Endothelial cell of umbilical vein (primary cell): Measurements from ENCODE around the gene TTLL13. TPM values are rescaled to one million over a fixed set of nuclear protein-coding genes. Genes with fewer than 3 reads are reported as not detected.

Experiments used
- BruUV-seq: library from RNA; stranded (reverse); fragments of 400-500 nt; replicated peaks from 2 replicates; lab custom pipeline; 2021; lab: Mats Ljungman, UMichigan
- CTCF ChIA-PET: fragments of 300-600, 350-600 bp; sonication (Branson Sonifier 250); formaldehyde crosslinking; loops from one replicate; lab custom pipeline; 2021; ENCODE audit warnings: antibody characterized with exemption, inconsistent platforms; lab: Charles Lee
- POLR2A ChIA-PET: fragments of 300-600, 350-600 bp; sonication (Branson Sonifier 250); formaldehyde crosslinking; loops from one replicate; lab custom pipeline; 2021; ENCODE audit warnings: antibody characterized with exemption, inconsistent platforms; lab: Charles Lee
- DNase-seq: peaks from one replicate; pipeline ENCODE4 v3.0.0-alpha.2; 2011; ENCODE audit warnings: low read depth, low spot score
- FAIRE-seq: peaks from 2 replicates; lab custom pipeline; 2011; peaks lifted over from hg19 to GRCh38; lab: Jason Lieb, UNC
- H2AFZ ChIP-seq: 2 replicates; pipeline ENCODE4 v1.6.0; 2012; ENCODE audit warnings: low read depth, low read length, control low read depth, inconsistent platforms
- H3K27ac ChIP-seq: 2 replicates; pipeline ENCODE4 v1.5.1; 2011; ENCODE audit warnings: low read depth, mild to moderate bottlenecking, control low read depth, low read length, moderate library complexity; ENCODE audit not compliant: insufficient read depth
- H3K27me3 ChIP-seq, 2 experiments: 2 replicates each; pipeline versions ENCODE4 v1.6.0 to v1.6.1; 2011; ENCODE audit warnings: low read length in 2 of 2, mixed read lengths in 1 of 2; ENCODE audit not compliant: control insufficient read depth in 2 of 2, insufficient read depth in 2 of 2
- H3K36me3 ChIP-seq, 2 experiments: 2 replicates in 1 of 2; 3 replicates in 1 of 2; pipeline ENCODE4 v1.5.1; 2011; ENCODE audit warnings: low read length in 2 of 2, mild to moderate bottlenecking in 1 of 2, moderate library complexity in 1 of 2; ENCODE audit not compliant: control insufficient read depth in 2 of 2, insufficient read depth in 2 of 2; ENCODE audit errors: extremely low read depth in 1 of 2
- H3K4me1 ChIP-seq: 3 replicates; pipeline ENCODE4 v1.5.1; 2011; ENCODE audit warnings: mild to moderate bottlenecking, low read length; ENCODE audit not compliant: control insufficient read depth, insufficient read depth; ENCODE audit errors: extremely low read depth
- H3K4me2 ChIP-seq: 2 replicates; pipeline ENCODE4 v1.6.1; 2011; ENCODE audit warnings: low read length, control low read depth, mixed read lengths; ENCODE audit not compliant: insufficient read depth
- H3K4me3 ChIP-seq, 3 experiments: fragments of 200-600 bp in 1 of 3; sonication (generic), shearing (Covaris generic) in 1 of 3; replicated peaks in 1 of 3; 2 replicates each; pipeline ENCODE4 v1.5.1; 2011 to 2016; ENCODE audit warnings: control low read depth in 3 of 3, low read length in 3 of 3, mild to moderate bottlenecking in 2 of 3, inconsistent platforms in 1 of 3, low read depth in 1 of 3, moderate library complexity in 1 of 3; ENCODE audit not compliant: insufficient read depth in 1 of 3
- H3K79me2 ChIP-seq: 2 replicates; pipeline ENCODE4 v1.6.0; 2012; ENCODE audit warnings: low read length, inconsistent platforms; ENCODE audit not compliant: control insufficient read depth, insufficient read depth
- H3K9ac ChIP-seq: replicated peaks from 2 replicates; pipeline ENCODE3; 2011; ENCODE audit warnings: low read length, control low read depth; ENCODE audit not compliant: insufficient read depth; ENCODE audit errors: extremely low read depth
- H3K9me1 ChIP-seq: replicated peaks from 3 replicates; pipeline ENCODE4 v1.6.0; 2011; ENCODE audit warnings: mild to moderate bottlenecking, low read length; ENCODE audit not compliant: control insufficient read depth, insufficient read depth; ENCODE audit errors: extremely low read depth
- H3K9me3 ChIP-seq: replicated peaks from 2 replicates; pipeline ENCODE4 v1.5.1; 2012; ENCODE audit warnings: low read length, inconsistent platforms; ENCODE audit not compliant: control insufficient read depth, insufficient read depth
- H4K20me1 ChIP-seq: replicated peaks from 2 replicates; pipeline ENCODE3; 2011; ENCODE audit warnings: mild to moderate bottlenecking, low read length; ENCODE audit not compliant: control insufficient read depth, insufficient read depth; ENCODE audit errors: extremely low read depth
- EZH2 ChIP-seq: IDR thresholded peaks from 2 replicates; pipeline ENCODE4 v1.6.1; 2012; ENCODE audit warnings: borderline replicate concordance, low read depth, mild to moderate bottlenecking, moderate library complexity, low read length, inconsistent platforms; ENCODE audit not compliant: severe bottlenecking
- FOS ChIP-seq: IDR thresholded peaks from 2 replicates; pipeline ENCODE4 v1.6.1; 2011; ENCODE audit warnings: mild to moderate bottlenecking, low read length, moderate library complexity, borderline replicate concordance; ENCODE audit not compliant: insufficient read depth
- GATA2 ChIP-seq: IDR thresholded peaks from 2 replicates; pipeline ENCODE4 v1.7.0; 2011; ENCODE audit warnings: low read depth, mild to moderate bottlenecking, moderate library complexity, mixed read lengths, low read length; ENCODE audit not compliant: insufficient read length, insufficient read depth
- JUN ChIP-seq: IDR thresholded peaks from 2 replicates; pipeline ENCODE4 v1.6.1; 2011; ENCODE audit warnings: borderline replicate concordance, low read depth; ENCODE audit not compliant: insufficient read length, insufficient read depth
- MYC ChIP-seq: IDR thresholded peaks from one replicate; pipeline ENCODE4 v1.6.1; 2011; ENCODE audit warnings: mild to moderate bottlenecking, low read depth, low read length
- POLR2A ChIP-seq: IDR thresholded peaks from 2 replicates; pipeline ENCODE4 v1.6.1; 2012; ENCODE audit warnings: low read depth, mild to moderate bottlenecking, control low read depth, low read length
- POLR2AphosphoS5 ChIP-seq: IDR thresholded peaks from 2 replicates; pipeline ENCODE4 v1.6.1; 2012; ENCODE audit warnings: low read depth, mild to moderate bottlenecking, control low read depth, low read length, moderate library complexity; ENCODE audit not compliant: insufficient read depth
- dilution Hi-C: fragments of 300-500 bp; cut with MboI; formaldehyde crosslinking; loops from one replicate; pipeline ENCODE4 v1.15.0; 2019; ENCODE audit warnings: low sequenced_read_pairs; ENCODE audit not compliant: extremely low pct_ligation_motif_present
- intact Hi-C: fragments of 100-400 bp; cut with micrococcal nuclease; formaldehyde crosslinking; loops from one replicate; pipeline ENCODE4 v1.10.0; 2022
- polyA plus RNA-seq, 4 experiments: library from polyadenylated mRNA; depleted of rRNA in 3 of 4; stranded (reverse) in 3 of 4; unstranded in 1 of 4; fragments of >200 nt; gene quantifications; 2 replicates each; pipeline versions ENCODE4 v1.2.1 to v1.2.3, GENCODE V29; 2011 to 2012; ENCODE audit warnings: missing spikeins in 1 of 4
- total RNA-seq: library from RNA; stranded (reverse); gene quantifications from 2 replicates; pipeline ENCODE4 v1.2.3, GENCODE V29; 2021
- TF ChIP-seq, protein P1 (sequence below), 2 donors: IDR thresholded peaks; 1 replicate in 1 of 2; 2 replicates in 1 of 2; pipeline ENCODE4 v1.5.1; 2011; ENCODE audit warnings: low read length in 2 of 2, mild to moderate bottlenecking in 2 of 2, moderate library complexity in 2 of 2, control low read depth in 1 of 2, inconsistent platforms in 1 of 2, low read depth in 1 of 2; ENCODE audit not compliant: insufficient read depth in 1 of 2; ENCODE audit errors: extremely low read depth in 1 of 2
- TF ChIP-seq, protein P2 (sequence below): IDR thresholded peaks from 2 replicates; pipeline ENCODE4 v1.6.1; 2011; ENCODE audit not compliant: insufficient read depth, insufficient read length

TTLL13 gene
- total and polyA plus RNA-seq, 2 donors (not counting 3 experiments of a cell fraction or from before 2014, with no cell fraction given): 0.04 TPM; not detected in 1

- Histone ChIP-seq H3K36me3 (no peaks in the 10 kb centered on the region), H4K20me1 (no peaks in the 10 kb centered on the region), H3K4me2 (no peak overlapping the region), H3K4me1 (peaks cover 6% of the 10 kb centered on the region), H3K79me2 (no peaks in the 10 kb centered on the region), H3K27me3 (no peaks in the 10 kb centered on the region), H2AFZ (no peak overlapping the region), H3K9me3 (no peaks in the 10 kb centered on the region), H3K9ac (no peak overlapping the region), H3K27ac (no peak overlapping the region), H3K4me3 (no peak overlapping the region), H3K9me1 (no peaks in the 10 kb centered on the region)
- FAIRE-seq (no peak), DNase-seq (no peak)
- dilution Hi-C loops: no loop called here
- intact Hi-C loops: no loop called here
- ChIA-PET CTCF (interaction anchor here (0.6 to 7.5 kb wide), 3 partner anchors 11 to 227 kb away, joined by 4 to 34 read pairs (median 6); no protein-coding TSS in a partner anchor), POLR2A (no interaction called here)
- TF ChIP-seq, protein P1, sequence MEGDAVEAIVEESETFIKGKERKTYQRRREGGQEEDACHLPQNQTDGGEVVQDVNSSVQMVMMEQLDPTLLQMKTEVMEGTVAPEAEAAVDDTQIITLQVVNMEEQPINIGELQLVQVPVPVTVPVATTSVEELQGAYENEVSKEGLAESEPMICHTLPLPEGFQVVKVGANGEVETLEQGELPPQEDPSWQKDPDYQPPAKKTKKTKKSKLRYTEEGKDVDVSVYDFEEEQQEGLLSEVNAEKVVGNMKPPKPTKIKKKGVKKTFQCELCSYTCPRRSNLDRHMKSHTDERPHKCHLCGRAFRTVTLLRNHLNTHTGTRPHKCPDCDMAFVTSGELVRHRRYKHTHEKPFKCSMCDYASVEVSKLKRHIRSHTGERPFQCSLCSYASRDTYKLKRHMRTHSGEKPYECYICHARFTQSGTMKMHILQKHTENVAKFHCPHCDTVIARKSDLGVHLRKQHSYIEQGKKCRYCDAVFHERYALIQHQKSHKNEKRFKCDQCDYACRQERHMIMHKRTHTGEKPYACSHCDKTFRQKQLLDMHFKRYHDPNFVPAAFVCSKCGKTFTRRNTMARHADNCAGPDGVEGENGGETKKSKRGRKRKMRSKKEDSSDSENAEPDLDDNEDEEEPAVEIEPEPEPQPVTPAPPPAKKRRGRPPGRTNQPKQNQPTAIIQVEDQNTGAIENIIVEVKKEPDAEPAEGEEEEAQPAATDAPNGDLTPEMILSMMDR (IDR thresholded peaks at IDR 0.05; ENCODE audit: extremely low read depth in 1 of 2, insufficient read depth in 1 of 2, low read depth in 1 of 2, low read length in 2 of 2): no peak
- TF ChIP-seq GATA2 (no peak), JUN (no peak), FOS (no peak), POLR2AphosphoS5 (no peak), POLR2A (no peak), EZH2 (no peak), MYC (no peak)
- TF ChIP-seq, protein P2, sequence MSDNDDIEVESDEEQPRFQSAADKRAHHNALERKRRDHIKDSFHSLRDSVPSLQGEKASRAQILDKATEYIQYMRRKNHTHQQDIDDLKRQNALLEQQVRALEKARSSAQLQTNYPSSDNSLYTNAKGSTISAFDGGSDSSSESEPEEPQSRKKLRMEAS: no peak
- no TSS peak for BruUV-seq
These were observed 44.1 kb upstream of the TTLL13 start for GRCh38 chr15:90205050-90205848.
